Panc1 (cell line): Measurements from ENCODE around the gene CMTM7.
A peak's percentile ranks its signal among the peaks of the same experiment; 100 is the strongest.

Experiments used
- POLR2AphosphoS5 ChIP-seq: IDR thresholded peaks from 2 replicates; pipeline ENCODE4 v1.6.1; 2012; ENCODE audit warnings: mild to moderate bottlenecking, low read depth, low read length, moderate library complexity
- SIN3A ChIP-seq: IDR thresholded peaks from 2 replicates; pipeline ENCODE4 v1.6.1; 2012; ENCODE audit warnings: low read depth, mild to moderate bottlenecking, low read length, moderate library complexity, borderline replicate concordance; ENCODE audit not compliant: insufficient read depth
- TF ChIP-seq, protein P1 (sequence below): fragments of 450-650 bp; IDR thresholded peaks from 2 replicates; pipeline ENCODE4 v1.5.1; 2017; ENCODE audit warnings: mild to moderate bottlenecking
- TF ChIP-seq, protein P2 (sequence below), 2 experiments: IDR thresholded peaks; 2 replicates each; pipeline ENCODE4 v1.6.1; 2011 to 2012; ENCODE audit warnings: low read depth in 2 of 2, control low read depth in 1 of 2, low read length in 1 of 2, mild to moderate bottlenecking in 1 of 2, moderate library complexity in 1 of 2; ENCODE audit not compliant: insufficient read depth in 1 of 2

DNA sequence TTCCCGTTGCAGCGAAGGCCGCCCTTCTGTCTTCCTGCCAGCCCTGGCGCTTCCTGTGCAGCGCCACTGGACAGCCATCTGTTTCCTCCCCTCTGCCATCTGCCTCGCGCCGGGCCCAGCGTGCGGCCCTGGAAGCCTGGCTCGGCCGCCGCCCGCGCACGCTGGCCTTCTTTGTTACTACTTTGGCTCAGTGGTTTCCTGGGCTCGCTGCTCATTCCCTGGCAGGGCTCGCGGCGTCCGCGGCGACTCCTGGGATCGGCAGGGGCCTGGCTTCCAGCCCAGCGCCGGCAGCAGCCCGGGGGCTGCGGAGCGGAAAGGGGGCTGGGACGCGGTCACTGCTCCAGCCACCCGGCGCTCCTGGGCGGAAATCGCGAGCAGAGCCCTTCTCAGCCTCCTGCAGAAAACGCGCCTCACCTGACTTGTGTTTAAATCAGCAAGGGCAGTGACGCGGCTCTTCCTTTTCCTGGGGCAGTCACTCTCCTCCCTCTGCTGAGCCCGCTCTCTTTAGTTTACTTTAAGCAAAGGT is 10.0 kb downstream of the CMTM7 start:
- TF ChIP-seq POLR2AphosphoS5 (0 out of 2 replicates have a peak, but pooled peaks have one; percentile 49), SIN3A (0 out of 2 replicates have a peak, but pooled peaks have one; percentile 60)
- TF ChIP-seq, protein P1, sequence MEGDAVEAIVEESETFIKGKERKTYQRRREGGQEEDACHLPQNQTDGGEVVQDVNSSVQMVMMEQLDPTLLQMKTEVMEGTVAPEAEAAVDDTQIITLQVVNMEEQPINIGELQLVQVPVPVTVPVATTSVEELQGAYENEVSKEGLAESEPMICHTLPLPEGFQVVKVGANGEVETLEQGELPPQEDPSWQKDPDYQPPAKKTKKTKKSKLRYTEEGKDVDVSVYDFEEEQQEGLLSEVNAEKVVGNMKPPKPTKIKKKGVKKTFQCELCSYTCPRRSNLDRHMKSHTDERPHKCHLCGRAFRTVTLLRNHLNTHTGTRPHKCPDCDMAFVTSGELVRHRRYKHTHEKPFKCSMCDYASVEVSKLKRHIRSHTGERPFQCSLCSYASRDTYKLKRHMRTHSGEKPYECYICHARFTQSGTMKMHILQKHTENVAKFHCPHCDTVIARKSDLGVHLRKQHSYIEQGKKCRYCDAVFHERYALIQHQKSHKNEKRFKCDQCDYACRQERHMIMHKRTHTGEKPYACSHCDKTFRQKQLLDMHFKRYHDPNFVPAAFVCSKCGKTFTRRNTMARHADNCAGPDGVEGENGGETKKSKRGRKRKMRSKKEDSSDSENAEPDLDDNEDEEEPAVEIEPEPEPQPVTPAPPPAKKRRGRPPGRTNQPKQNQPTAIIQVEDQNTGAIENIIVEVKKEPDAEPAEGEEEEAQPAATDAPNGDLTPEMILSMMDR: no peak
- TF ChIP-seq, protein P2, sequence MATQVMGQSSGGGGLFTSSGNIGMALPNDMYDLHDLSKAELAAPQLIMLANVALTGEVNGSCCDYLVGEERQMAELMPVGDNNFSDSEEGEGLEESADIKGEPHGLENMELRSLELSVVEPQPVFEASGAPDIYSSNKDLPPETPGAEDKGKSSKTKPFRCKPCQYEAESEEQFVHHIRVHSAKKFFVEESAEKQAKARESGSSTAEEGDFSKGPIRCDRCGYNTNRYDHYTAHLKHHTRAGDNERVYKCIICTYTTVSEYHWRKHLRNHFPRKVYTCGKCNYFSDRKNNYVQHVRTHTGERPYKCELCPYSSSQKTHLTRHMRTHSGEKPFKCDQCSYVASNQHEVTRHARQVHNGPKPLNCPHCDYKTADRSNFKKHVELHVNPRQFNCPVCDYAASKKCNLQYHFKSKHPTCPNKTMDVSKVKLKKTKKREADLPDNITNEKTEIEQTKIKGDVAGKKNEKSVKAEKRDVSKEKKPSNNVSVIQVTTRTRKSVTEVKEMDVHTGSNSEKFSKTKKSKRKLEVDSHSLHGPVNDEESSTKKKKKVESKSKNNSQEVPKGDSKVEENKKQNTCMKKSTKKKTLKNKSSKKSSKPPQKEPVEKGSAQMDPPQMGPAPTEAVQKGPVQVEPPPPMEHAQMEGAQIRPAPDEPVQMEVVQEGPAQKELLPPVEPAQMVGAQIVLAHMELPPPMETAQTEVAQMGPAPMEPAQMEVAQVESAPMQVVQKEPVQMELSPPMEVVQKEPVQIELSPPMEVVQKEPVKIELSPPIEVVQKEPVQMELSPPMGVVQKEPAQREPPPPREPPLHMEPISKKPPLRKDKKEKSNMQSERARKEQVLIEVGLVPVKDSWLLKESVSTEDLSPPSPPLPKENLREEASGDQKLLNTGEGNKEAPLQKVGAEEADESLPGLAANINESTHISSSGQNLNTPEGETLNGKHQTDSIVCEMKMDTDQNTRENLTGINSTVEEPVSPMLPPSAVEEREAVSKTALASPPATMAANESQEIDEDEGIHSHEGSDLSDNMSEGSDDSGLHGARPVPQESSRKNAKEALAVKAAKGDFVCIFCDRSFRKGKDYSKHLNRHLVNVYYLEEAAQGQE (IDR thresholded peaks at IDR 0.05; ENCODE audit: insufficient read depth in 1 of 2, low read depth in 2 of 2, low read length in 1 of 2): 0 out of 4 replicates have a peak, but pooled peaks of 1 of the 2 experiments have one; percentile 21
